HepG2 (cell line): ENCODE results near the gene CYSRT1. TPM values are rescaled to one million over a fixed set of nuclear protein-coding genes. Genes with fewer than 3 reads are reported as not detected.

Experiments used
- ATAC-seq: fragments of 200-7000 bp; cut with Tn5 transposase; 3 replicates; pipeline ENCODE4 v1.9.1; 2020; ENCODE audit warnings: mild to moderate bottlenecking, moderate library complexity
- BruUV-seq: library from RNA; stranded (reverse); fragments of 400-500 nt; replicated peaks from 2 replicates; lab custom pipeline; 2021; lab: Mats Ljungman, UMichigan
- CTCF ChIA-PET: fragments of 300-600 bp; formaldehyde crosslinking; extraction: SDS; loops from one replicate; lab custom pipeline; 2021; ENCODE audit warnings: low total read pairs, inconsistent platforms, low intra/inter-chr PET ratio; lab: Yijun Ruan, JAX
- POLR2A ChIA-PET: fragments of 350-600 bp; sonication (Branson Sonifier 250); formaldehyde crosslinking; loops from one replicate; lab custom pipeline; 2020; ENCODE audit warnings: antibody characterized with exemption, inconsistent platforms; lab: Yijun Ruan, JAX
- DNase-seq: peaks from one replicate; pipeline ENCODE4 v3.0.0-alpha.2; 2015; ENCODE audit warnings: low spot score
- FAIRE-seq: peaks from 3 replicates; lab custom pipeline; 2011; peaks lifted over from hg19 to GRCh38; lab: Jason Lieb, UNC
- H2AFZ ChIP-seq: one replicate; pipeline ENCODE4 v1.6.1; 2011; ENCODE audit warnings: low read length, inconsistent platforms
- H3K27ac ChIP-seq: fragments of 300-600 bp; 3 replicates; pipeline ENCODE4 v1.8.0; 2011; ENCODE audit warnings: mixed run types, mild to moderate bottlenecking, mixed read lengths, low read length, inconsistent platforms; ENCODE audit not compliant: insufficient read depth; ENCODE audit errors: extremely low read length
- H3K27me3 ChIP-seq, 2 experiments: fragments of 200-600 bp in 1 of 2; 2 replicates in 1 of 2; 3 replicates in 1 of 2; pipeline versions ENCODE4 v1.6.0 to v1.8.0; 2011; ENCODE audit warnings: low read length in 2 of 2, mild to moderate bottlenecking in 2 of 2, moderate library complexity in 2 of 2, inconsistent platforms in 1 of 2; ENCODE audit not compliant: insufficient read depth in 2 of 2, control insufficient read depth in 1 of 2
- H3K36me3 ChIP-seq, 2 experiments: fragments of 200-600 bp in 1 of 2; replicated peaks in 1 of 2; 2 replicates in 1 of 2; 3 replicates in 1 of 2; pipeline versions ENCODE4 v1.5.1 to v1.8.0; 2011; ENCODE audit warnings: low read length in 2 of 2, inconsistent platforms in 1 of 2; ENCODE audit not compliant: insufficient read depth in 2 of 2, control insufficient read depth in 1 of 2
- H3K4me1 ChIP-seq: 2 replicates; pipeline ENCODE4 v1.5.1; 2012; ENCODE audit warnings: low read length, inconsistent platforms; ENCODE audit not compliant: insufficient read depth
- H3K4me2 ChIP-seq: 2 replicates; pipeline ENCODE4 v1.6.0; 2011; ENCODE audit warnings: low read depth, low read length, inconsistent platforms
- H3K4me3 ChIP-seq, 3 experiments: fragments of 200-600 bp in 1 of 3; sonication (generic), shearing (Covaris generic) in 1 of 3; replicated peaks in 1 of 3; 2 replicates each; pipeline ENCODE4 v1.5.1; 2011 to 2016; ENCODE audit warnings: low read length in 3 of 3, inconsistent platforms in 2 of 3, low read depth in 2 of 3, mild to moderate bottlenecking in 2 of 3, control low read depth in 1 of 3, mixed read lengths in 1 of 3; ENCODE audit not compliant: insufficient read depth in 1 of 3
- H3K79me2 ChIP-seq: one replicate; pipeline ENCODE4 v1.6.1; 2011; ENCODE audit warnings: low read length, inconsistent platforms; ENCODE audit not compliant: insufficient read depth
- H3K9ac ChIP-seq: 2 replicates; pipeline ENCODE4 v1.6.0; 2011; ENCODE audit warnings: mild to moderate bottlenecking, low read depth, low read length, inconsistent platforms; ENCODE audit not compliant: insufficient read depth
- H3K9me3 ChIP-seq: 2 replicates; pipeline ENCODE4 v1.5.1; 2012; ENCODE audit warnings: mild to moderate bottlenecking, low read length
- H4K20me1 ChIP-seq: 2 replicates; pipeline ENCODE4 v1.6.0; 2011; ENCODE audit warnings: inconsistent platforms, mild to moderate bottlenecking, low read length, moderate library complexity; ENCODE audit not compliant: insufficient read depth
- BRCA1 ChIP-seq: sonication (generic); formaldehyde crosslinking; IDR thresholded peaks from 2 replicates; pipeline ENCODE4 v1.4.0; 2020; ENCODE audit warnings: missing genetic modification reagents
- GATA4 ChIP-seq: sonication (generic); IDR thresholded peaks from 2 replicates; pipeline ENCODE4 v1.6.1; 2016; ENCODE audit warnings: antibody characterized with exemption, low read depth, borderline replicate concordance
- HNRNPL ChIP-seq: fragments of 200-400 bp; formaldehyde crosslinking; IDR thresholded peaks from 2 replicates; pipeline ENCODE4 v1.6.1; 2017; ENCODE audit warnings: mild to moderate bottlenecking, low read depth, low read length
- IKZF4 ChIP-seq: sonication (generic); formaldehyde crosslinking; IDR thresholded peaks from 2 replicates; pipeline ENCODE4 v1.5.1; 2020; ENCODE audit warnings: borderline replicate concordance, mild to moderate bottlenecking, low read depth, missing genetic modification reagents; ENCODE audit errors: not compliant biosample characterization
- REL ChIP-seq: sonication (generic); formaldehyde crosslinking; conservative IDR thresholded peaks from 2 replicates; pipeline ENCODE4 v1.8.0; 2022; ENCODE audit warnings: mild to moderate bottlenecking, missing genetic modification reagents, moderate library complexity
- SIX1 ChIP-seq: sonication (generic); formaldehyde crosslinking; IDR thresholded peaks from 2 replicates; pipeline ENCODE4 v1.4.0; 2020; ENCODE audit warnings: missing genetic modification reagents, borderline replicate concordance
- TMF1 ChIP-seq: sonication (generic); formaldehyde crosslinking; IDR thresholded peaks from 2 replicates; pipeline ENCODE4 v1.8.1; 2022; ENCODE audit warnings: low read depth, missing genetic modification reagents
- ZKSCAN8 ChIP-seq: IDR thresholded peaks from 2 replicates; pipeline ENCODE4 v1.6.1; 2016; ENCODE audit warnings: borderline replicate concordance, missing genetic modification reagents, missing compliant biosample characterization
- ZNF292 ChIP-seq: sonication (generic); formaldehyde crosslinking; IDR thresholded peaks from 2 replicates; pipeline ENCODE4 v1.8.1; 2022; ENCODE audit warnings: mild to moderate bottlenecking, low read depth, missing genetic modification reagents, borderline replicate concordance
- ZNF790 ChIP-seq: sonication (generic); formaldehyde crosslinking; IDR thresholded peaks from 2 replicates; pipeline ENCODE4 v1.8.0; 2022; ENCODE audit warnings: missing genetic modification reagents, mild to moderate bottlenecking, borderline replicate concordance
- WGBS: methylation state at CpG from one replicate; pipeline ENCODE4 v1.1.6; 2017; ENCODE audit warnings: low lambda C conversion rate; 5-methylcytosine and 5-hydroxymethylcytosine counted together
- in situ Hi-C: cut with HindIII; loops from 2 replicates; pipeline ENCODE4 v1.10.0; 2017; ENCODE audit warnings: low pct_unique_long_range_greater_than_20kb; ENCODE audit not compliant: extremely low pct_ligation_motif_present
- intact Hi-C: fragments of 100-400 bp; cut with micrococcal nuclease; formaldehyde crosslinking; loops from one replicate; pipeline ENCODE4 v1.10.0; 2022; ENCODE audit not compliant: unreplicated experiment
- polyA plus RNA-seq, 8 experiments: library from polyadenylated mRNA; depleted of rRNA in 3 of 8; stranded (reverse) in 7 of 8; unstranded in 1 of 8; fragments of >200 nt; fragmentation: Illumina TruSeq in 4 of 8; extraction: Trizol in 4 of 8; gene quantifications; 2 replicates each; pipeline versions ENCODE4 v1.2.1 to v1.2.3, GENCODE V29; 2011 to 2016; ENCODE audit warnings: low read depth in 4 of 8, missing spikeins in 1 of 8, mixed read lengths in 1 of 8; ENCODE audit not compliant: insufficient read depth in 1 of 8
- total RNA-seq, 5 experiments: library from RNA; depleted of rRNA; stranded (reverse); fragments of >200 nt; fragmentation: Illumina TruSeq; extraction: Trizol; gene quantifications; 2 replicates each; pipeline ENCODE4 v1.2.3, GENCODE V29; 2016; ENCODE audit warnings: low read depth in 1 of 5
- TF ChIP-seq, protein P1 (sequence below): sonication (generic); formaldehyde crosslinking; IDR thresholded peaks from 2 replicates; pipeline ENCODE4 v1.4.0; 2020; ENCODE audit warnings: mild to moderate bottlenecking, missing genetic modification reagents
- TF ChIP-seq, protein P2 (sequence below): sonication (generic); formaldehyde crosslinking; IDR thresholded peaks from 2 replicates; pipeline ENCODE4 v1.4.0; 2020; ENCODE audit warnings: mild to moderate bottlenecking, low read depth, missing genetic modification reagents
- TF ChIP-seq, protein P3 (sequence below): IDR thresholded peaks from 2 replicates; pipeline ENCODE4 v1.6.1; 2016; ENCODE audit warnings: missing biosample characterization, missing genetic modification reagents, low read depth
- TF ChIP-seq, protein P4 (sequence below): sonication (generic); formaldehyde crosslinking; IDR thresholded peaks from 2 replicates; pipeline ENCODE4 v1.8.0; 2022; ENCODE audit warnings: missing genetic modification reagents, mild to moderate bottlenecking, moderate library complexity, borderline replicate concordance
- TF ChIP-seq, protein P5 (sequence below): sonication (generic); formaldehyde crosslinking; IDR thresholded peaks from 2 replicates; pipeline ENCODE4 v1.9.0; 2021; ENCODE audit warnings: missing genetic modification reagents, mild to moderate bottlenecking, borderline replicate concordance

CYSRT1 gene
- total and polyA plus RNA-seq, 2 of the 13 experiments (the other 11 are each of a cell fraction or from before 2014, with no cell fraction given), result 1.5 to 2.1 TPM

DNA sequence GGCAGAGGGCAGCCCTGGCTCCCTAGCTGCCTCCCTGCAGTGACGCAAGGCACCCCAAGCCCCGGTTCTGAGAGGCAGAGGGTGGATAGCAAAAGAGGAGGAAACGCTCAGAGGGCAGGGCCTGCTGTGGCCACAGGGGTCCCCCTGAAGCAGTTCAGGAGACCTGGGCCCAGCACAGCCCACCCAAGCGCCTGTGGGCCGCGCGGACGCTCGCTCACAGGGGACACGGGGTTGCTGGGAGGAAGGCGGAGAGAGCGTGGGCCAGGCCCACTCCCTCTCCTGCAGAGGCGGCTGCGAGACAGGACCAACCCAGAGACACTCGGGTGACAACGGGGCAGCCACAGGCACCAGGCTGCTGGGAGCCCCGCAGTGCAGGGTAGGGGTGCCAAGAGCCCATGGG, 45.2 kb upstream of the CYSRT1 start:
- POLR2A ChIA-PET, result no interaction called here
- Histone ChIP-seq H3K9ac (no peak overlapping the region), H3K4me3 (no peak overlapping the region), H3K9me3 (no peaks in the 10 kb centered on the region), H3K27me3 (no peaks in the 10 kb centered on the region), H4K20me1 (no peaks in the 10 kb centered on the region), H3K36me3 (peaks cover 23 to 29% of the 10 kb centered on the region in 2 experiments; a peak in 4 of 5 replicates), H3K4me1 (no peaks in the 10 kb centered on the region), H2AFZ (no peak overlapping the region), H3K4me2 (no peak overlapping the region), H3K79me2 (no peaks in the 10 kb centered on the region), H3K27ac (no peak overlapping the region)
- no peak for DNase-seq
- FAIRE-seq, result no peak
- CTCF ChIA-PET, result no interaction called here
- ATAC-seq, result no peak
- in situ Hi-C loops, result no loop called here
- no TSS peak for BruUV-seq
- intact Hi-C loops, result loop anchor here (10.0 kb wide), 1 partner anchor 65 kb away; the partner anchor contains the start of gene DPP7
- WGBS, result 98% methylated on average over 15 of the region's 17 CpGs
- TF ChIP-seq GATA4, result no peak
- TF ChIP-seq SIX1, result no peak
- TF ChIP-seq ZKSCAN8 (CRISPR knock-in tag), result no peak
- TF ChIP-seq ZNF790 (CRISPR knock-in tag), result no peak
- TF ChIP-seq ZNF292, result no peak
- no peak for TF ChIP-seq REL (CRISPR knock-in tag)
- TF ChIP-seq IKZF4 (CRISPR knock-in tag), result no peak
- TF ChIP-seq, protein P1, sequence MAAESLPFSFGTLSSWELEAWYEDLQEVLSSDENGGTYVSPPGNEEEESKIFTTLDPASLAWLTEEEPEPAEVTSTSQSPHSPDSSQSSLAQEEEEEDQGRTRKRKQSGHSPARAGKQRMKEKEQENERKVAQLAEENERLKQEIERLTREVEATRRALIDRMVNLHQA, result no peak
- TF ChIP-seq, protein P2, sequence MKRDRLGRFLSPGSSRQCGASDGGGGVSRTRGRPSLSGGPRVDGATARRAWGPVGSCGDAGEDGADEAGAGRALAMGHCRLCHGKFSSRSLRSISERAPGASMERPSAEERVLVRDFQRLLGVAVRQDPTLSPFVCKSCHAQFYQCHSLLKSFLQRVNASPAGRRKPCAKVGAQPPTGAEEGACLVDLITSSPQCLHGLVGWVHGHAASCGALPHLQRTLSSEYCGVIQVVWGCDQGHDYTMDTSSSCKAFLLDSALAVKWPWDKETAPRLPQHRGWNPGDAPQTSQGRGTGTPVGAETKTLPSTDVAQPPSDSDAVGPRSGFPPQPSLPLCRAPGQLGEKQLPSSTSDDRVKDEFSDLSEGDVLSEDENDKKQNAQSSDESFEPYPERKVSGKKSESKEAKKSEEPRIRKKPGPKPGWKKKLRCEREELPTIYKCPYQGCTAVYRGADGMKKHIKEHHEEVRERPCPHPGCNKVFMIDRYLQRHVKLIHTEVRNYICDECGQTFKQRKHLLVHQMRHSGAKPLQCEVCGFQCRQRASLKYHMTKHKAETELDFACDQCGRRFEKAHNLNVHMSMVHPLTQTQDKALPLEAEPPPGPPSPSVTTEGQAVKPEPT (CRISPR knock-in tag), result no peak
- TF ChIP-seq, protein P3, sequence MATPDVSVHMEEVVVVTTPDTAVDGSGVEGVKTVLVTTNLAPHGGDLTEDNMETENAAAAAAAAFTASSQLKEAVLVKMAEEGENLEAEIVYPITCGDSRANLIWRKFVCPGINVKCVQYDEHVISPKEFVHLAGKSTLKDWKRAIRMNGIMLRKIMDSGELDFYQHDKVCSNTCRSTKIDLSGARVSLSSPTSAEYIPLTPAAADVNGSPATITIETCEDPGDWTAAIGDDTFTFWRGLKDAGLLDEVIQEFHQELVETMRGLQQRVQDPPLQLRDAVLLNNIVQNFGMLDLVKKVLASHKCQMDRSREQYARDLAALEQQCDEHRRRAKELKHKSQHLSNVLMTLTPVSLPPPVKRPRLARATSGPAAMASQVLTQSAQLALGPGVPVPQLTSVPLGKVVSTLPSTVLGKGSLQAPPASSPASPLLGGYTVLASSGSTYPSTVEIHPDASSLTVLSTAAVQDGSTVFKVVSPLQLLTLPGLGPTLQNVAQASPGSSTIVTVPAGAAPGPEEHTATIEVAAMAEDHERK, result no peak
- TF ChIP-seq, protein P4, sequence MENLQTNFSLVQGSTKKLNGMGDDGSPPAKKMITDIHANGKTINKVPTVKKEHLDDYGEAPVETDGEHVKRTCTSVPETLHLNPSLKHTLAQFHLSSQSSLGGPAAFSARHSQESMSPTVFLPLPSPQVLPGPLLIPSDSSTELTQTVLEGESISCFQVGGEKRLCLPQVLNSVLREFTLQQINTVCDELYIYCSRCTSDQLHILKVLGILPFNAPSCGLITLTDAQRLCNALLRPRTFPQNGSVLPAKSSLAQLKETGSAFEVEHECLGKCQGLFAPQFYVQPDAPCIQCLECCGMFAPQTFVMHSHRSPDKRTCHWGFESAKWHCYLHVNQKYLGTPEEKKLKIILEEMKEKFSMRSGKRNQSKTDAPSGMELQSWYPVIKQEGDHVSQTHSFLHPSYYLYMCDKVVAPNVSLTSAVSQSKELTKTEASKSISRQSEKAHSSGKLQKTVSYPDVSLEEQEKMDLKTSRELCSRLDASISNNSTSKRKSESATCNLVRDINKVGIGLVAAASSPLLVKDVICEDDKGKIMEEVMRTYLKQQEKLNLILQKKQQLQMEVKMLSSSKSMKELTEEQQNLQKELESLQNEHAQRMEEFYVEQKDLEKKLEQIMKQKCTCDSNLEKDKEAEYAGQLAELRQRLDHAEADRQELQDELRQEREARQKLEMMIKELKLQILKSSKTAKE (CRISPR knock-in tag), result no peak
- TF ChIP-seq HNRNPL, result no peak
- TF ChIP-seq BRCA1 (CRISPR knock-in tag), result no peak
- TF ChIP-seq TMF1 (CRISPR knock-in tag), result no peak
- TF ChIP-seq, protein P5, sequence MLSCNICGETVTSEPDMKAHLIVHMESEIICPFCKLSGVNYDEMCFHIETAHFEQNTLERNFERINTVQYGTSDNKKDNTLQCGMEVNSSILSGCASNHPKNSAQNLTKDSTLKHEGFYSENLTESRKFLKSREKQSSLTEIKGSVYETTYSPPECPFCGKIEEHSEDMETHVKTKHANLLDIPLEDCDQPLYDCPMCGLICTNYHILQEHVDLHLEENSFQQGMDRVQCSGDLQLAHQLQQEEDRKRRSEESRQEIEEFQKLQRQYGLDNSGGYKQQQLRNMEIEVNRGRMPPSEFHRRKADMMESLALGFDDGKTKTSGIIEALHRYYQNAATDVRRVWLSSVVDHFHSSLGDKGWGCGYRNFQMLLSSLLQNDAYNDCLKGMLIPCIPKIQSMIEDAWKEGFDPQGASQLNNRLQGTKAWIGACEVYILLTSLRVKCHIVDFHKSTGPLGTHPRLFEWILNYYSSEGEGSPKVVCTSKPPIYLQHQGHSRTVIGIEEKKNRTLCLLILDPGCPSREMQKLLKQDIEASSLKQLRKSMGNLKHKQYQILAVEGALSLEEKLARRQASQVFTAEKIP, result no peak
